Left ventricle myocardium inferior (tissue), 1 donor: Measurements from ENCODE around the gene CCDC92. TPM values are rescaled to one million over a fixed set of nuclear protein-coding genes. Genes with fewer than 3 reads are reported as not detected.

Source experiments
- DNase-seq: peaks from one replicate; pipeline ENCODE4 v3.0.0-alpha.2; 2020
- H3K27ac ChIP-seq: fragments of 200-600 bp; replicated peaks from 2 replicates; pipeline ENCODE4 v1.8.0; 2021
- H3K27me3 ChIP-seq: fragments of 200-600 bp; 2 replicates; pipeline ENCODE4 v1.8.0; 2021; ENCODE audit warnings: low read depth
- H3K36me3 ChIP-seq: fragments of 200-600 bp; 2 replicates; pipeline ENCODE4 v1.8.0; 2021
- H3K4me1 ChIP-seq: fragments of 200-600 bp; 2 replicates; pipeline ENCODE4 v1.8.0; 2021
- H3K4me3 ChIP-seq: fragments of 200-600 bp; 2 replicates; pipeline ENCODE4 v1.8.0; 2021; ENCODE audit warnings: mild to moderate bottlenecking, moderate library complexity
- H3K9me3 ChIP-seq: fragments of 200-600 bp; replicated peaks from 2 replicates; pipeline ENCODE4 v1.8.0; 2021
- CTCF ChIP-seq: fragments of 200-600 bp; IDR thresholded peaks from 2 replicates; pipeline ENCODE4 v1.8.0; 2021; ENCODE audit warnings: antibody characterized with exemption, mild to moderate bottlenecking, borderline replicate concordance
- intact Hi-C: fragments of 100-400 bp; cut with micrococcal nuclease; formaldehyde crosslinking; loops from one replicate; pipeline ENCODE4 v1.11.0; 2022
- long read RNA-seq: library from polyadenylated mRNA; unstranded; transcript quantifications from one replicate; pipeline ENCODE4 v2.0.0, GENCODE V29; 2021
- total RNA-seq: library from RNA; stranded (reverse); fragmentation: NEBNext Ultra II Directional; extraction: Animal tissue kit (Norgen Biotek cat#: 25700); gene quantifications from one replicate; pipeline ENCODE4 v1.2.1, GENCODE V29; 2021
- donor health status: DM: no; HTN: yes; CAD: no; lungs with severe emphysema.

CCDC92 gene
- total RNA-seq: 57.2 TPM
- long read RNA-seq, transcript CCDC92-201 (5 exons, 2,787 nt): major isoform, 85 of 153 reads
- long read RNA-seq, transcript CCDC92-209 (4 exons, 1,790 nt): minor isoform, 7 of 153 reads
- long read RNA-seq, partial matches to known transcripts: 2 of 153 reads
- long read RNA-seq, other reads (novel, unspliced or antisense): 59 of 153 reads

- peak within 1 kb of the TSS; percentile 94 for H3K4me3 ChIP-seq
- H3K9me3 ChIP-seq: no peaks in the 10 kb centered on the region
- H3K4me1 ChIP-seq: peaks cover 65% of the 10 kb centered on the region
- H3K27me3 ChIP-seq: no peaks in the 10 kb centered on the region
- H3K36me3 ChIP-seq: peaks cover 6% of the 10 kb centered on the region
- intact Hi-C loops: no loop called here
- TF ChIP-seq CTCF: no peak
- H3K27ac ChIP-seq: peak within 1 kb of the TSS; percentile 96
- peak; percentile 93 for DNase-seq
Observed at GRCh38 chr12:123972457-123973401, at the start of gene CCDC92, which contains the start of gene ZNF664. TSS of gene CCDC92 (minus strand) at chr12:123972831. CDS start at chr12:123944305, 28,526 bp downstream. TSS of gene ZNF664 (plus strand) at chr12:123973215. CDS start at chr12:124012145, 38,930 bp downstream.

GRCh38 chr12:124022161-124022560 is 49.5 kb upstream of the CCDC92 start:
- H3K27me3 ChIP-seq: no peaks in the 10 kb centered on the region
- H3K9me3 ChIP-seq: no peaks in the 10 kb centered on the region
- intact Hi-C loops: no loop called here
- H3K27ac ChIP-seq: no peak overlapping the region
- no peak for TF ChIP-seq CTCF
- DNase-seq: no peak
- H3K4me1 ChIP-seq: peaks cover 40% of the 10 kb centered on the region
- no peaks in the 10 kb centered on the region for H3K36me3 ChIP-seq
- no peak overlapping the region for H3K4me3 ChIP-seq

GRCh38 chr12:124021007-124021406 is 48.4 kb upstream of the CCDC92 start:
- Histone ChIP-seq H3K4me1 (peaks cover 28% of the 10 kb centered on the region), H3K27me3 (no peaks in the 10 kb centered on the region), H3K27ac (peak overlapping the region; percentile 41), H3K9me3 (no peaks in the 10 kb centered on the region), H3K36me3 (no peaks in the 10 kb centered on the region), H3K4me3 (no peak overlapping the region)
- no peak for DNase-seq
- no peak for TF ChIP-seq CTCF
- intact Hi-C loops: no loop called here

GRCh38 chr12:124020514-124020949 is 47.9 kb upstream of the CCDC92 start:
- Histone ChIP-seq H3K27me3 (no peaks in the 10 kb centered on the region), H3K36me3 (no peaks in the 10 kb centered on the region), H3K4me3 (no peak overlapping the region), H3K4me1 (peaks cover 28% of the 10 kb centered on the region), H3K27ac (peak overlapping the region; percentile 41), H3K9me3 (no peaks in the 10 kb centered on the region)
- no peak for DNase-seq
- intact Hi-C loops: no loop called here
- TF ChIP-seq CTCF: no peak

GRCh38 chr12:124019115-124019514 is 46.5 kb upstream of the CCDC92 start:
- no peaks in the 10 kb centered on the region for H3K9me3 ChIP-seq
- DNase-seq: no peak
- no peaks in the 10 kb centered on the region for H3K27me3 ChIP-seq
- H3K4me1 ChIP-seq: peaks cover 14% of the 10 kb centered on the region
- intact Hi-C loops: no loop called here
- H3K36me3 ChIP-seq: no peaks in the 10 kb centered on the region
- no peak overlapping the region for H3K4me3 ChIP-seq
- TF ChIP-seq CTCF: no peak
- no peak overlapping the region for H3K27ac ChIP-seq
